NOMO-1 treated with dmso at 0.1 percent for 144 hours (cell line): ENCODE measurements around the gene EXOSC10.
"Not testable (repeated sequence)": the region's sequence is repeated elsewhere in the genome, so short reads cannot be mapped to it uniquely, and the experiment has no call there.

Experiments
- DNase-seq: peaks from one replicate; lab custom pipeline; 2025; ENCODE audit not compliant: unreplicated experiment; lab: John Stamatoyannopoulos, UW

Gene EXOSC10

GRCh38 chr1:11109047-11109760 lies 9.5 kb upstream of the EXOSC10 start:
- no peak for DNase-seq

GRCh38 chr1:11107599-11107998 lies 7.9 kb upstream of the EXOSC10 start:
- DNase-seq = no peak

DNA sequence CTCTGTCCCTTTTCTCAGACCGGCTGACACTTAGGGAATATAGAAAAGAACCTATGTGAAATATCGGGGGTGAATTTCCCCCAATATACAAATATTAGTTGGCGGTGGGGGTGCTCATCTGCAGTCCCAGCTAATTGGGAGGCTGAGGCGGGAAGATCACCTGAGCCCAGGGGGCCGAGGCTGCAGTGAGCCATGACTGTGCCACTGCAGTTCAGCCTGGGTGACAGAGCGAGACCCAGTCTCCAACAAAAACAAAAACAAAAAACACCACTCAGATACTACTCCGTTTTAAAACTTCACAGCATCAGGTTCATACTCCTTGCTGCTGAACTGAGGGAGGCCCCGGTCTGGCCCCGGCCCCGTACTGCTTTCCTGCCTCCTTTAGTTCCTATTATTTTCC lies 5.9 kb upstream of the EXOSC10 start:
- no peak for DNase-seq

- no peak for DNase-seq
These were observed 1.7 kb upstream of the EXOSC10 start for GRCh38 chr1:11101347-11101746.

DNA sequence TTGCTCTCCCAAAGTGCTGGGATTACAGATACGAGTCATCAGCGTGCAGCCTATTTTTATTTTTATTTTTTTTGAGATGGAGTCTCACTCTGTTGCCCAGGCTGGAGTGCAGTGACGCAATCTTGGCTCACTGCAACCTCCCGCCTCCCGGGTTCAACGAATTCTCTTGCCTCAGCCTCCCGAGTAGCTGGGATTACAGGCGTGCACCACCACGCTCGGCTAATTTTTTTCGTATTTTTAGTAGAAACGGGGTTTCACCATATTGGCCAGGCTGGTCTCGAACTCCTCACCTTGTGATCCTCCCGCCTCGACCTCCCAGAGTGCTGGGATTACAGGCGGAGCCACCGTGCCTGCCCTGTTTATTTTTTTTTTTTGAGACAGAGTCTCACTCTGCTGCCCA lies 1.1 kb upstream of the EXOSC10 start:
- not testable (repeated sequence) for DNase-seq

- DNase-seq = no peak
These were observed 452 bp upstream of the EXOSC10 start for GRCh38 chr1:11100149-11100493.

DNA sequence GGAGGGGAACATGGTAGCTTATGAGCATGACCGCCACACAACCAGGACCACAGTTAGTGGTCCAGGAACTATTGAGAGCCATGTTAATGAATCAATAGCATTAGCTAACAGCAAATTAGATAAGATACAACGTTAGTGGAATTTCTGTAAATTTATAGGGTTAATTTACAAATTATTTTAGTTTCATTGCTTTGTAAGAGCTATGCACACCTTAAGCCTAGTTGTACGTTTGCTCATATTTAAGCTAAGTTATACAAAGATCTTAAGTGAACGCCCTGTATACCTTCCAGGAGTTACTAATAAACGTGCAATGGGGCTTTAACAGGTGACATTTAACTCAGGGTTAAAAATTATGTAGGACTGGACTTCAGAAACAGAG lies 749 bp downstream of the EXOSC10 start:
- no peak for DNase-seq

DNA sequence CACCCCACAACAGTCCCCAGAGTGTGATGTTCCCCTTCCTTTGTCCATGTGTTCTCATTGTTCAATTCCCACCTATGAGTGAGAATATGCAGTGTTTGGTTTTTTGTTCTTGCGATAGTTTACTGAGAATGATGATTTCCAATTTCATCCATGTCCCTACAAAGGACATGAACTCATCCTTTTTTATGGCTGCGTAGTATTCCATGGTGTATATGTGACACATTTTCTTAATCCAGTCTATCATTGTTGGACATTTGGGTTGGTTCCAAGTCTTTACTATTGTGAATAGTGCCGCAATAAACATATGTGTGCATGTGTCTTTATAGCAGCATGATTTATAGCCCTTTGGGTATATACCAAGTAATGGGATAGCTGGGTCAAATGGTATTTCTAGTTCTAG lies 15.9 kb downstream of the EXOSC10 start:
- DNase-seq = not testable (repeated sequence)

GRCh38 chr1:11080931-11081330 lies 18.7 kb downstream of the EXOSC10 start:
- no peak for DNase-seq

DNA sequence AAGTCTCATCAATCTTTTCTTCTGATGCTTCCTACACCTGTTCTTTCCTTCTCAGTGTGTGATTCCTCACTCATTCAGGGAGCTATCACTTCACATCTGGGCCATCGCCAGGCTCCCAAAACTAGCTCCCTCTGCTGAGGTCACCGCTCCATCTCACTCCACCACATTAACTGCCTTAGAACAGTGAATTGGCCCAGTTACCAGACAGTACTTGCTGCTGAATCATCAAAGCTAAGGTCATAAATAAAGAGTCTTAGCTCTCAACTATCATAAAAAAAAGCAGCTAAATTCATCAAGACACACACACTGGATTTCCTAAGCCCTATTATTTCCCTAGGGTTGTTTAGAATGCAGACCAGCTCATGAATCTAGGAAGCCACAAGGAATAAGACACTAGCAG lies 21.0 kb downstream of the EXOSC10 start:
- DNase-seq = no peak

DNA sequence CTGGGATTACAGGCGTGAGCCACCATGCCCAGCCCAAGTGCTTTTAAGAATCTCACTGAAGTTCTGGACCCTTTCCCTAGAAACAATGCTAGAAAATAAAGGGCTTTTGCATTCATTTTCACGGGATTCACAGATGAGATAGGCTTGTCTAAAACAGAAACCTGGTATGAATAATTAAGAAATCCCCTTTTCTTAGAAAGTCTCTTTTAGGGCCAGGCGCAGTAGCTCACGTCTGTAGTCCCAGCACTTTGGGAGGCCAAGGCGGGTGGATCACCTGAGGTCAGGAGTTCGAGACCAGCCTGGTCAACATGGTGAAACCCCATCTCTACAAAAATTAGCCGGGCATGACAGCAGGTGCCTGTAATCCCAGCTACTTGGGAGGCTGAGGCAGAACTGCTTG lies 26.3 kb downstream of the EXOSC10 start:
- not testable (repeated sequence) for DNase-seq

GRCh38 chr1:11072216-11072917 lies 27.3 kb downstream of the EXOSC10 start:
- DNase-seq = no peak

- no peak for DNase-seq
These were observed 28.0 kb downstream of the EXOSC10 start for GRCh38 chr1:11071463-11072215.

DNA sequence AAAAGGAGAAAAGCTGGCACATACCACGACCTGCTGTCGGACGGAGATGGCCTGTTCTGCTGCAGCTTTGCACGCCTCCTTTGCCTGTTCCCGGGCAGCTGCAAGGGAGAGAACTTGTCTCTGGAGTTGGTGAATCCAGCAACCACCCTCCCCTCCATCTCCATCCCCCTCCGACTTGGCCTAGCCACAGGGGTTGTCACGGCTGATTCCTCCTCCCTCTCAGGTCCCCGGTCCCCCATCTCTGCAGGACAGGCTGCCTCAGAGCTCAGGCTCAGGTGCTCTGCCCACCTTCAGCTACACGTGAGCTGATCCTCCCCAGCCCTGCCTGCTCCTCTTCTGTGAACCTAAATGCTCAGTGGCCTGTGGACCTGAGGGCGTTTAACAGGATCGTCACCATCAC lies 28.8 kb downstream of the EXOSC10 start:
- no peak for DNase-seq

DNA sequence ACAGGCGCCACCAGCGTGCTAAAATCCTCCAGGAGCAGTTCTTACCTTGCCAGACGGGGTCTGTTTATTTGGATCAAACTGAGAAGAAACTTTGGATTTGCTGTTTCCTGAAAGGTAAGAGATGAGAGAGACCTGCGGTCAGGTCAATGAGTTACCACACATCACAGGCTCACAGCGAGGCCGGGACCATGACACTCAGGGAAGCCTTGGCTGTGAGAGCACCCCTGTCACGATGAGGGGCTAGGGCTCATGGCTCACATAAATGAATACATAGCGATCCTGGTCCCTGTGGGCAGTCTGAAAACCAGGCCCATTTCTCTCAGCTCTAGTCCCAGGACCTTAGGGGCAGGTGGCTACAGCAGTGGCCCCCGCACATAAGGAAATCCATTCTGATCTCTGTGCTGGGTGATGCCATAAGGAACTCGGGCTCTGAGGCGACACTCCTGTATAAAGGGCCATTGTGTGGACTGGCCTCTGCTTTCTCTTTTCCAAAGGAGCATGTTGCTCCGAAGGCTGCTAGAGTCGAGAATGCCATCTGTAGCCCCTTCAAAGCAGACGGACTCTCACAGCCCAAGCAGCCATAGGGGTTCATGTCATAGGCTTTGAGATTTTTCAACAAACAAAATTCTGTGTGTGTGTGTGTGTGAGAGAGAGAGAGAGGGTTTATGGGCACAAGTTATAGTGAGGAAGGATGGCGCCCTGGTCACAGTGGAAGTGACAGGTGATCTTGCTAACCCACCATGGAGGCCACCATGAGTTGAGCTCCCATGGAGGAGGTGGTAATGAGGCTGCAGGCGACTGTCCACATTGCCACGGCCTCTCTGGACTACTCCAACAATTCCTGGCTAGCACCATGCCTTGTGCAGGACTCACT lies 30.8 kb downstream of the EXOSC10 start:
- DNase-seq = no peak

GRCh38 chr1:11067716-11068599 lies 31.7 kb downstream of the EXOSC10 start:
- no peak for DNase-seq

DNA sequence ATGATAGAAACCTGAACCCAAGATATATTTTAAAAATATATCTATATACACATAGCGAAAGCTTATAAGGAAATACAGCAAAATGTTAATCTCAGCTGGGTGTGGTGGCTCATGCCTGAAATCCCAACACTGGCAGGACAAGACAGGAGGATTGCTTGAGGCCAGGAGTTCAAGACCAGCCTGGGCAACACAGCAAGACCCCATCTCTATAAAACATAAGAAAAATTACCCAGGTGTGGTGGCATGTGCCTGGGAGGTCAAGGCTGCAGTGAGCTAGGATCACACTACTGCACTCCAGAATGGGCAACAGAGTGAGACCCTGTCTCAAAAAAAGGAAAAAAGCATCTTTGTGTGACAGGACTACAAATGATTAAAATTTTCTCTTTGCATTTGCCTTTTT lies 33.9 kb downstream of the EXOSC10 start:
- no peak for DNase-seq

GRCh38 chr1:11064942-11065341 lies 34.7 kb downstream of the EXOSC10 start:
- DNase-seq = no peak

DNA sequence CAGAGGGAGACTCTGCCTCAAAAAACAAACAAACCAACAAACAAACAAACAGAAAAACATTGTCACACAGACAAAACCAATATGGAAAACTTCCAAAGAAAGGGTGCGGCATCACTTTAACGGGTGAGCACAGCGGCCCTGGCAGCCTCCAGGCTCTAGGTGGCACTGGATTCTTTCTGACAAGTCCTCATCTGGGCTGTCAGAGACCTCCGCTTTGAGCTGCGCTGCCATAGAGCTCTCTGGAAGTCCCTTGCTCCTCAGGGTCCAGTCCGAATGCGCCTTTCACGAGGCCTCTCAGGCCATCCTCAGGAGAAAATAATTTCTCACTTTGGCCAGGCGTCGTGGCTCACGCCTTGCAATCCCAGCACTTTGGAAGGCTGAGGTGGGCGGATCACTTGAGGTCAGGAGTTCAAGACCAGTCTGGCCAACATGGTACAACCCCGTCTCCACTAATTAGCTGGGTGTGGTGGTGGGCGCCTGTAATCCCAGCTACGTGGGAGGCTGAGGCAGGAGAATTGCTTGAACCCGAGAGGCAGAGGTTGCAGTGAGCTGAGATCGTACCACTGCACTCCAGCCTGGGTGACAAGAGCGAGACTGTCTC lies 35.6 kb downstream of the EXOSC10 start:
- DNase-seq = not testable (repeated sequence)

DNA sequence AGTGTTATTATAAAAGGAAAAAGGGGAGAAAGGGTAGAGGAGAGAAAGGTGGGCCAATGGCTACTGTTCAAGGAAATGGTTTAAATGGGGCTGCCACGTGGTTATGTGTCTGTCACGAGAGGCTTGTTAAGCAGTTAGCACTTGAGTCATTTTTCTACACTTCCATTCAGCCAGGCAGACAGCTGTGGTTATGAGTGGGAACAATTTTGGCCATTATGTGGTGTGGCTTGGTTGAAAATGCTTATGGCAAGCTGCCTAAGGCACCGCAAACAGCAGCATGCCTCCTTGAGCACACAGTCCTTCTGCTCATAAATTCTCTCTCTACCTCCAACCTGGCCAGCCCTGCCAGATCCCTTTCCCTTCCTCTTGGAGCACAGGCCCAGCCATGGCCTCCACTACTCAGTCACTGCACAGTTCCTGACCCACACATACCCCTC lies 36.7 kb downstream of the EXOSC10 start:
- DNase-seq = no peak
